ENCODE results near the gene ZCCHC2. TPM values are rescaled to one million over a fixed set of nuclear protein-coding genes. Genes with fewer than 3 reads are reported as not detected.

Gene ZCCHC2
- total and polyA plus RNA-seq, 2 of the 8 experiments (the other 6 are each of a cell fraction or from before 2014, with no cell fraction given) = 13.5 to 18.6 TPM

GRCh38 chr18:62484941-62485340 lies 37.9 kb upstream of the ZCCHC2 start:
- TF ChIP-seq CTCF (IDR thresholded peaks at IDR 0.05; ENCODE audit: control extremely low read depth in 1 of 3, insufficient read depth in 1 of 3, low read depth in 1 of 3, low read length in 3 of 3) (no peak), EZH2 (IDR thresholded peaks at IDR 0.05; ENCODE audit: low read depth, low read length, severe bottlenecking) (no peak)
- Histone ChIP-seq H2BK20ac (ENCODE audit: low read length) (no peak overlapping the region), H4K91ac (replicated peaks; ENCODE audit: insufficient read length, low read length) (no peak overlapping the region), H3K27me3 (replicated peaks in 1 of 4; ENCODE audit: control insufficient read depth in 3 of 4, extremely low read depth in 1 of 4, insufficient read depth in 3 of 4, low read length in 3 of 4) (no peaks in the 10 kb centered on the region; a peak in 1 of 7 replicates), H4K5ac (ENCODE audit: insufficient read length, low read depth, low read length) (no peak overlapping the region), H2AFZ (ENCODE audit: low read length) (no peak overlapping the region), H3K23me2 (ENCODE audit: low read depth, low read length) (no peaks in the 10 kb centered on the region), H3K79me2 (ENCODE audit: control insufficient read depth in 1 of 2, insufficient read depth in 2 of 2, low read length in 2 of 2) (no peaks in the 10 kb centered on the region), H2AK5ac (ENCODE audit: low read depth, low read length) (no peak overlapping the region), H3K4me2 (ENCODE audit: insufficient read depth in 1 of 2, low read depth in 2 of 2, low read length in 2 of 2) (no peak overlapping the region), H3K23ac (ENCODE audit: insufficient read length) (no peak overlapping the region), H4K8ac (ENCODE audit: extremely low read depth, insufficient read depth, low read length) (no peak overlapping the region), H3K27ac (ENCODE audit: low read depth, low read length) (no peak overlapping the region), H3K14ac (ENCODE audit: insufficient read length) (no peak overlapping the region), H3K9me3 (ENCODE audit: insufficient read depth in 2 of 2, low read depth in 1 of 2, low read length in 1 of 2) (peaks cover 0 to 6% of the 10 kb centered on the region in 2 experiments; a peak in 2 of 4 replicates), H4K20me1 (replicated peaks in 1 of 2; ENCODE audit: control insufficient read depth in 1 of 2, insufficient read depth in 2 of 2, low read length in 2 of 2) (no peaks in the 10 kb centered on the region), H2BK5ac (ENCODE audit: low read depth, low read length) (no peak overlapping the region), H2BK12ac (ENCODE audit: low read depth, low read length) (no peak overlapping the region), H3K4me3 (ENCODE audit: extremely low read depth in 1 of 4, insufficient read depth in 2 of 4, low read depth in 3 of 4, low read length in 4 of 4) (no peak overlapping the region), H2BK120ac (replicated peaks; ENCODE audit: low read depth, low read length) (no peak overlapping the region), H3K4me1 (replicated peaks in 1 of 4; ENCODE audit: control insufficient read depth in 3 of 4, insufficient read depth in 4 of 4, low read length in 3 of 4) (no peaks in the 10 kb centered on the region), H3K56ac (replicated peaks; ENCODE audit: insufficient read length, low read depth, low read length) (no peak overlapping the region), H3K79me1 (ENCODE audit: low read depth, low read length) (no peaks in the 10 kb centered on the region), H3K4ac (replicated peaks; ENCODE audit: insufficient read length, low read depth, low read length) (no peak overlapping the region), H3K9ac (replicated peaks in 1 of 4; ENCODE audit: extremely low read depth in 1 of 4, low read depth in 3 of 4, low read length in 3 of 4) (no peak overlapping the region), H3K18ac (ENCODE audit: extremely low read depth, low read length) (no peak overlapping the region), H3K36me3 (ENCODE audit: control insufficient read depth in 2 of 4, insufficient read depth in 4 of 4, low read length in 3 of 4) (no peaks in the 10 kb centered on the region), H2BK15ac (ENCODE audit: low read length) (no peak overlapping the region)
- POLR2A ChIA-PET (ENCODE audit: partially characterized antibody) = no interaction called here
- no peak for FAIRE-seq
- CTCF ChIA-PET (ENCODE audit: partially characterized antibody) = interaction anchor here (1.4 kb wide), 1 partner anchor 12 kb away, joined by 4 read pairs; no protein-coding TSS in a partner anchor
- no peak for DNase-seq (ENCODE audit: low read depth in 1 of 2, low spot score in 2 of 2)
- 88% methylated on average over 8 of the region's 8 CpGs; no CpG with 5 or more reads in 1 of the 2 experiments for WGBS, 2 experiments (ENCODE audit: extremely low coverage in 1 of 2, insufficient coverage in 1 of 2, insufficient read length in 1 of 2, insufficient replicate concordance in 2 of 2, low coverage in 1 of 2, low lambda C conversion rate in 2 of 2, missing lambda C conversion rate in 1 of 2)
